Measurements from ENCODE around the gene CCDC178. TPM values are rescaled to one million over a fixed set of nuclear protein-coding genes. Genes with fewer than 3 reads are reported as not detected.

Gene CCDC178
- total and polyA plus RNA-seq, 2 donors (not counting 3 experiments of a cell fraction or from before 2014, with no cell fraction given): 0.80 to 1.6 TPM

- no peak for DNase-seq (ENCODE audit: low read depth, low spot score)
- H3K9ac ChIP-seq (replicated peaks; ENCODE audit: extremely low read depth, insufficient read depth, low read length): no peak overlapping the region
- H3K27ac ChIP-seq (ENCODE audit: insufficient read depth, low read depth, low read length): no peak overlapping the region
- no peak overlapping the region for H2AFZ ChIP-seq (ENCODE audit: low read depth, low read length)
- H3K79me2 ChIP-seq (ENCODE audit: control insufficient read depth, insufficient read depth, low read length): no peaks in the 10 kb centered on the region
- no peak for FAIRE-seq
- ChIA-PET CTCF (interaction anchor here (1.0 to 2.9 kb wide), 3 partner anchors 10 to 342 kb away, joined by 3 to 11 read pairs (median 10); no protein-coding TSS in a partner anchor), POLR2A (no interaction called here)
- intact Hi-C loops (cut with micrococcal nuclease): loop anchor here (5.0 kb wide), 1 partner anchor 312 kb away; no protein-coding TSS in a partner anchor
- H3K4me3 ChIP-seq (replicated peaks in 1 of 3; ENCODE audit: insufficient read depth in 1 of 3, low read depth in 1 of 3, low read length in 3 of 3): no peak overlapping the region
- H3K4me1 ChIP-seq (ENCODE audit: control insufficient read depth, extremely low read depth, insufficient read depth, low read length): no peaks in the 10 kb centered on the region
- H3K9me3 ChIP-seq (replicated peaks; ENCODE audit: control insufficient read depth, insufficient read depth, low read length): no peaks in the 10 kb centered on the region
- no peaks in the 10 kb centered on the region for H3K36me3 ChIP-seq (ENCODE audit: control insufficient read depth in 2 of 2, extremely low read depth in 1 of 2, insufficient read depth in 2 of 2, low read length in 2 of 2)
- dilution Hi-C loops (cut with MboI; ENCODE audit: extremely low pct_ligation_motif_present, low sequenced_read_pairs): no loop called here
- no peak overlapping the region for H3K4me2 ChIP-seq (ENCODE audit: insufficient read depth, low read length)
- no peak for TF ChIP-seq EZH2 (IDR thresholded peaks at IDR 0.05; ENCODE audit: borderline replicate concordance, low read depth, low read length, severe bottlenecking)
- no peak for TF ChIP-seq JUN (IDR thresholded peaks at IDR 0.05; ENCODE audit: borderline replicate concordance, insufficient read depth, insufficient read length, low read depth)
- no peak for TF ChIP-seq CTCF (IDR thresholded peaks at IDR 0.05; ENCODE audit: extremely low read depth in 1 of 2, insufficient read depth in 1 of 2, low read depth in 1 of 2, low read length in 2 of 2)
- no peak for TF ChIP-seq FOS (IDR thresholded peaks at IDR 0.05; ENCODE audit: borderline replicate concordance, insufficient read depth, low read length)
- TF ChIP-seq MAX (IDR thresholded peaks at IDR 0.05; ENCODE audit: insufficient read depth, insufficient read length): no peak
- no peak for TF ChIP-seq GATA2 (IDR thresholded peaks at IDR 0.05; ENCODE audit: insufficient read depth, insufficient read length, low read depth, low read length)
- no peak for TF ChIP-seq POLR2AphosphoS5 (IDR thresholded peaks at IDR 0.05; ENCODE audit: insufficient read depth, low read depth, low read length)
- BruUV-seq (replicated peaks): no TSS peak
- H3K27me3 ChIP-seq (ENCODE audit: control insufficient read depth in 2 of 2, insufficient read depth in 2 of 2, low read length in 2 of 2): no peaks in the 10 kb centered on the region
- no peaks in the 10 kb centered on the region for H3K9me1 ChIP-seq (replicated peaks; ENCODE audit: control insufficient read depth, extremely low read depth, insufficient read depth, low read length)
- no peaks in the 10 kb centered on the region for H4K20me1 ChIP-seq (replicated peaks; ENCODE audit: control insufficient read depth, extremely low read depth, insufficient read depth, low read length)
Observed at GRCh38 chr18:32889615-32890593, 550.6 kb downstream of the CCDC178 start.
